ENCODE measurements around the gene PLXNA3. TPM values are rescaled to one million over a fixed set of nuclear protein-coding genes. Genes with fewer than 3 reads are reported as not detected.

The PLXNA3 gene
- total RNA-seq, 3 donors from 2014 or later (not counting 1 experiment from before 2014, with no cell fraction given), result 20.8 to 34.3 (median 32.2) TPM

DNA sequence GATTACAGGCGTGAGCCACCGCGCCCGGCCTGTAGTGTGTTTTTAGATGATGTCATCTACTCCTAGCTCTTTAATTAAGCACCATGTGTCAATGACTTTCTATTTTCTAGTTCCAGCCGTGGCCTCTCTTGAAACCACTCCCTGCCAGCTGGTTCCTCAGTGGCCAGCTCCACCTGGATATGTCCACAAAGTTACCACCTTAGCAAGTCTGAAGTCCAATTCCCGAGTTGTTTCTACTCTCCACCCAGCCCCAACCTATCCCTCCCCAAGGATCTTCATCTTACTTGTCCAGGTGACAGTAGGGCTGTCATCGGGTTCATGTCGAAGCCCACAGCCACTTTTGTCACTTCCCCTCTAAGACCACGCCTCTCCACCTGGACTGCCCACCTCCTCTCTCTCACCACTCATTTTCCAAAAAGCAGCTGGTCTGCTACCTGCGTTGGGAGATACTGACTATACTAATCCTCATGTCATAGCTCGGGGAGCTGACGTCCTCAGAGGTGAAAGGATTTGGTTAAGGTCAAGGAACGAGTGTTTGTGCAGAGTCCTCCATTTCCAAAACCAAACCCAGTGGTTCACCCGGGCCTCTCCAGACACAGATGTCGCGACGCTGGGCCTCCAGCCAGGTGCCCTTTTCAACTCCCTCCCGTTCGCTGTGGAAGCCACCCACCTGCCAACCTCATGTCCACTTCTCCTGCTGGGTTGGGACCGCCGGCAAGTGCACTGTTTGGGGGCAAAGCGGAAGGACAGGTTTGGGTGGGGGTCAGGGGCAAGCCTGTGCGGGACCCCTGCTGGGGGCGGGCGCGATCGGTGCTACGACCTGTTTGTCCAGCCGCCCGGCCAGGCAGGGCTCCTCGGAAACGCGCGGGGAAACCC, 57.2 kb downstream of the PLXNA3 start:
- Mint-ChIP-seq H3K4me3 (peak overlapping the region; percentile 80), H3K36me3 (no peaks in the 10 kb centered on the region), H3K9me3 (no peaks in the 10 kb centered on the region), H3K4me1 (peaks cover 13 to 28% of the 10 kb centered on the region in 2 donors), H3K27me3 (ENCODE audit: low read depth in 2 of 2) (no peaks in the 10 kb centered on the region), H3K27ac (peak overlapping the region; percentile 84 to 91)
- WGBS (ENCODE audit: insufficient coverage), result 4% methylated on average over 22 of the region's 34 CpGs
- ATAC-seq (no peak), DNase-seq (peak in 1 of 2 donors; percentile 39)
- peaks cover 30% of the 10 kb centered on the region for H3K4me1 ChIP-seq (ENCODE audit: control insufficient read depth, insufficient read depth, low read length)
- TF ChIP-seq, protein P1, sequence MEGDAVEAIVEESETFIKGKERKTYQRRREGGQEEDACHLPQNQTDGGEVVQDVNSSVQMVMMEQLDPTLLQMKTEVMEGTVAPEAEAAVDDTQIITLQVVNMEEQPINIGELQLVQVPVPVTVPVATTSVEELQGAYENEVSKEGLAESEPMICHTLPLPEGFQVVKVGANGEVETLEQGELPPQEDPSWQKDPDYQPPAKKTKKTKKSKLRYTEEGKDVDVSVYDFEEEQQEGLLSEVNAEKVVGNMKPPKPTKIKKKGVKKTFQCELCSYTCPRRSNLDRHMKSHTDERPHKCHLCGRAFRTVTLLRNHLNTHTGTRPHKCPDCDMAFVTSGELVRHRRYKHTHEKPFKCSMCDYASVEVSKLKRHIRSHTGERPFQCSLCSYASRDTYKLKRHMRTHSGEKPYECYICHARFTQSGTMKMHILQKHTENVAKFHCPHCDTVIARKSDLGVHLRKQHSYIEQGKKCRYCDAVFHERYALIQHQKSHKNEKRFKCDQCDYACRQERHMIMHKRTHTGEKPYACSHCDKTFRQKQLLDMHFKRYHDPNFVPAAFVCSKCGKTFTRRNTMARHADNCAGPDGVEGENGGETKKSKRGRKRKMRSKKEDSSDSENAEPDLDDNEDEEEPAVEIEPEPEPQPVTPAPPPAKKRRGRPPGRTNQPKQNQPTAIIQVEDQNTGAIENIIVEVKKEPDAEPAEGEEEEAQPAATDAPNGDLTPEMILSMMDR (IDR thresholded peaks at IDR 0.05), result no peak
- peak overlapping the region; percentile 88 for H3K27ac ChIP-seq (ENCODE audit: low read length)
- H3K36me3 ChIP-seq (ENCODE audit: control insufficient read depth, insufficient read depth, low read length), result no peaks in the 10 kb centered on the region
- H3K4me3 ChIP-seq (ENCODE audit: low read length), result peak overlapping the region; percentile 87
- H3K27me3 ChIP-seq (ENCODE audit: control insufficient read depth, insufficient read depth, low read length), result no peaks in the 10 kb centered on the region
- intact Hi-C loops (cut with micrococcal nuclease), result no loop called here
- no peaks in the 10 kb centered on the region for H3K9me3 ChIP-seq (ENCODE audit: control insufficient read depth, insufficient read depth, low read length)

DNA sequence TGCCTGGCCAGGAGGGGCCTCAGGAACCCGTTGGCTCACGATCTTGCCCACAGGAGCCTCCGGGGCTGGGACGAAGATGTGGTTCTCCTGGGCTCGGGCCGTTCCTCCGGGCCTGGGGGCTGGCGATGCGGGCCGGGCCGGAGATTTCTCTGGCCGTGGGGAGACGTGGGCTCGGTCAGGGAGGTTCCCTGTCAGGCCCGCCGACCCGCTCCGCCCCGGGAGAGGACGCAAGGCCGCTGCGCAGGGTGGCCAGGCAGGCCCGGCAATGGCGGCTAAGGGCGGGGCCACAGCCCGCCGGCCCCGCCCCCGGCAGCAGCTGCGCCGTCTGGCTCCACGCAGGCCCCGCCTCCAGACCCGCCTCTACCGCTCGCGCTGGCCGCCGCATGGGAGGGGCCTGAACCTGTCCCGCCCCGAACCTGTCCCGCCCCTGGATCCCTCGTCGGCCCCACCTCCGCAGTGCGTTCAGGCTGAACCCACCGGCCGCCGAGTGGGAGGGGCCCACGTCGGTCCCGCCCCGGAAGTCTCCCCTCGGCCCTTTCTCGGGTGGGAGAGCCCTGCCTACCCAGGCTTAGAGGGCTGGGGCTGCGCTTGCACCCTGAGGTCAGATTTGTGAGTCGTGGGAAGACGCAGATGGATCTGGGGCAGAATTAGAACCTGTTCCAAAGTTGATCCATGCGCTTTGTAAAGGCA, 58.0 kb downstream of the PLXNA3 start, which contains the start of gene FAM3A:
Gene FAM3A (minus strand): TSS at position 267 of the 690 bp plus-strand sequence. CDS start 460 bp downstream, outside the sequence.
- Histone ChIP-seq H3K9me3 (ENCODE audit: control insufficient read depth, insufficient read depth, low read length) (no peaks in the 10 kb centered on the region), H3K27me3 (ENCODE audit: control insufficient read depth, insufficient read depth, low read length) (no peaks in the 10 kb centered on the region), H3K4me3 (ENCODE audit: low read length) (peak within 1 kb of the TSS; percentile 87), H3K4me1 (ENCODE audit: control insufficient read depth, insufficient read depth, low read length) (peaks cover 28% of the 10 kb centered on the region), H3K36me3 (ENCODE audit: control insufficient read depth, insufficient read depth, low read length) (no peaks in the 10 kb centered on the region), H3K27ac (ENCODE audit: low read length) (peak within 1 kb of the TSS; percentile 88)
- under 1% methylated on average over 59 of the region's 59 CpGs for WGBS (ENCODE audit: insufficient coverage)
- H3K4me3 Mint-ChIP-seq, result peak within 1 kb of the TSS; percentile 86
- H3K27me3 Mint-ChIP-seq (ENCODE audit: low read depth in 2 of 2), result no peaks in the 10 kb centered on the region
- TF ChIP-seq, protein P1 (IDR thresholded peaks at IDR 0.05), result no peak
- peak within 1 kb of the TSS; percentile 84 to 91 for H3K27ac Mint-ChIP-seq
- peaks cover 13 to 23% of the 10 kb centered on the region in 2 donors for H3K4me1 Mint-ChIP-seq
- ATAC-seq (peak; percentile 93 to 99 (median 94)), DNase-seq (peak; percentile 84 to 93)
- H3K9me3 Mint-ChIP-seq, result no peaks in the 10 kb centered on the region
- H3K36me3 Mint-ChIP-seq, result no peaks in the 10 kb centered on the region
- intact Hi-C loops (cut with micrococcal nuclease), result loop anchor here (1.0 kb wide), 1 partner anchor 26 kb away; the partner anchor contains the start of gene SLC10A3

DNA sequence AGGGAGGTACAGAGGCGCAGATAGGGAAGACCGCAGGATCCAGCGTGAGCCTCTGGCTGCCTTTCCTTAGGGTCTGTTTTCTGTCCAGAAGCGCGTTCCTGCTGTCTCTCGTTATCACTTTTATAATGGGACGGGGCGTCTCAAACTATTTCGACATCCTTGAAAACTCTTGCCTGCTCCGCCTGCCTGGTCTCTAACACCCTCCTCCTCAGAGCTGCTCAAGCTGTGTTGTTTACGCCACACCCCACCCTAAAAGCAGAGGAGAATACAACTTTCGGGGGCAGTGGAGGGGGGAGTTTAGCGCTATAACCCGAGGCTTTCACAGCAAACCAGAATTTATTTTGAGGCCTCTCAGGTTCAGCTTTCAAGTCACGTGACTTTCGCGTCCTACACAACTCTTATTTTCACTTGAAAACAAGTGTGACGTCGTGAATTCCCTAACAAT, 58.6 kb downstream of the PLXNA3 start:
- WGBS (ENCODE audit: insufficient coverage), result 16% methylated on average over 15 of the region's 19 CpGs

More for the DNA sequence above, 58.6 kb downstream of the PLXNA3 start:
- Mint-ChIP-seq H3K4me1 (peaks cover 13 to 22% of the 10 kb centered on the region in 2 donors), H3K27ac (peak overlapping the region; percentile 84 to 91), H3K4me3 (peak overlapping the region; percentile 86), H3K36me3 (no peaks in the 10 kb centered on the region), H3K9me3 (no peaks in the 10 kb centered on the region), H3K27me3 (ENCODE audit: low read depth in 2 of 2) (no peaks in the 10 kb centered on the region)
- intact Hi-C loops (cut with micrococcal nuclease), result loop anchor here (1.0 kb wide), 1 partner anchor 26 kb away; the partner anchor contains the start of gene SLC10A3
- Histone ChIP-seq H3K4me3 (ENCODE audit: low read length) (peak overlapping the region; percentile 47), H3K4me1 (ENCODE audit: control insufficient read depth, insufficient read depth, low read length) (peaks cover 23% of the 10 kb centered on the region), H3K9me3 (ENCODE audit: control insufficient read depth, insufficient read depth, low read length) (no peaks in the 10 kb centered on the region), H3K27ac (ENCODE audit: low read length) (peak overlapping the region; percentile 80), H3K27me3 (ENCODE audit: control insufficient read depth, insufficient read depth, low read length) (no peaks in the 10 kb centered on the region), H3K36me3 (ENCODE audit: control insufficient read depth, insufficient read depth, low read length) (no peaks in the 10 kb centered on the region)
- DNase-seq, result peak; percentile 26 to 54
- peak; percentile 44 to 57 (median 48) for ATAC-seq
- TF ChIP-seq, protein P1 (IDR thresholded peaks at IDR 0.05), result no peak
